Stimulated activated CD4-positive, alpha-beta T cell treated with anti-CD3 and anti-CD28 coated beads, Interleukin-4, amount 100 ng/mL, for 48 hours (primary cell): ENCODE measurements around the gene CYP19A1.

Experiments
- DNase-seq, 2 donors: peaks; one replicate each; pipeline ENCODE4 v3.0.0-alpha.2; 2020; ENCODE audit warnings: low read depth in 2 of 2

CYP19A1 gene

GRCh38 chr15:51185213-51186159 is 152.9 kb downstream of the CYP19A1 start:
- DNase-seq, result no peak

- DNase-seq, result no peak
These were observed 153.8 kb downstream of the CYP19A1 start for GRCh38 chr15:51184627-51185026.

GRCh38 chr15:51183076-51183475 is 155.3 kb downstream of the CYP19A1 start:
- no peak for DNase-seq

- no peak for DNase-seq
These were observed 156.5 kb downstream of the CYP19A1 start for GRCh38 chr15:51181905-51182304.

GRCh38 chr15:51181221-51181620 is 157.2 kb downstream of the CYP19A1 start:
- no peak for DNase-seq

- DNase-seq, result no peak
These were observed 157.9 kb downstream of the CYP19A1 start for GRCh38 chr15:51180534-51180933.

GRCh38 chr15:51180011-51180410 is 158.4 kb downstream of the CYP19A1 start:
- DNase-seq, result no peak

- no peak for DNase-seq
These were observed 166.2 kb downstream of the CYP19A1 start for GRCh38 chr15:51172193-51172592.

GRCh38 chr15:51171634-51171932 is 166.8 kb downstream of the CYP19A1 start:
- DNase-seq, result no peak

- no peak for DNase-seq
These were observed 167.3 kb downstream of the CYP19A1 start for GRCh38 chr15:51170882-51171633.

GRCh38 chr15:51168700-51169099 is 169.7 kb downstream of the CYP19A1 start:
- no peak for DNase-seq

- no peak for DNase-seq
These were observed 174.6 kb downstream of the CYP19A1 start for GRCh38 chr15:51163843-51164242.

- peak; percentile 32 to 59 for DNase-seq
These were observed 175.3 kb downstream of the CYP19A1 start for GRCh38 chr15:51162865-51163762.

GRCh38 chr15:51161491-51162220 is 176.7 kb downstream of the CYP19A1 start:
- no peak for DNase-seq

- DNase-seq, result no peak
These were observed 177.9 kb downstream of the CYP19A1 start for GRCh38 chr15:51160484-51160883.
